Astrocyte of the cerebellum (primary cell): Measurements from ENCODE around the gene NOTCH4.
A peak's percentile ranks its signal among the peaks of the same experiment; 100 is the strongest.

Experiments
- DNase-seq: peaks from one replicate; pipeline ENCODE4 v3.0.0-alpha.2; 2011; ENCODE audit warnings: low read depth
- H3K4me3 ChIP-seq: 2 replicates; pipeline ENCODE4 v1.5.1; 2011; ENCODE audit warnings: mild to moderate bottlenecking, low read depth, low read length, moderate library complexity
- CTCF ChIP-seq: IDR thresholded peaks from 2 replicates; pipeline ENCODE4 v1.5.1; 2012; ENCODE audit warnings: low read length, low read depth, moderate library complexity, mild to moderate bottlenecking; ENCODE audit errors: missing control alignments
- in situ Hi-C: cut with HindIII; loops from 2 replicates; pipeline ENCODE4 v1.10.0; 2017; ENCODE audit warnings: low sequenced_read_pairs

The NOTCH4 gene

GRCh38 chr6:32198866-32199265, 25.0 kb downstream of the NOTCH4 start:
- TF ChIP-seq CTCF: no peak
- in situ Hi-C loops: no loop called here
- no peak for DNase-seq
- H3K4me3 ChIP-seq: no peak overlapping the region

DNA sequence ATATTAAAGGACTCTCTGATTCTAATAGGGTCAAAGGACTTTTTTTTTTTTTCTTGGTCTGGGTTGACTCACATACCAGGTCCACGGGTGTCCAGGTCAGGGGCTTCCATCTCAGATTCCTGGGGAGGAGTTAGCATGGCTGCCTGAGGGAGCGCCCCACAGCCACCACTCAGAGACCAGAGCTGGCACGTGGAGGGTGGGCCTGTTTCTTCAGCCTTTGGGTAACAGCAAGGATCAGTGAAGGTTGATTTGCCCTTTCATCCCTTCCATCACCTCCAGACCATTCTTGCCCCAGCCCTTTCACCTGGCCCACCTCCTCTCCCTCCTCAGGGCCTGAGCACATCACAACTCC, 25.5 kb downstream of the NOTCH4 start:
- no peak overlapping the region for H3K4me3 ChIP-seq
- DNase-seq: no peak
- TF ChIP-seq CTCF: no peak
- in situ Hi-C loops: no loop called here

DNA sequence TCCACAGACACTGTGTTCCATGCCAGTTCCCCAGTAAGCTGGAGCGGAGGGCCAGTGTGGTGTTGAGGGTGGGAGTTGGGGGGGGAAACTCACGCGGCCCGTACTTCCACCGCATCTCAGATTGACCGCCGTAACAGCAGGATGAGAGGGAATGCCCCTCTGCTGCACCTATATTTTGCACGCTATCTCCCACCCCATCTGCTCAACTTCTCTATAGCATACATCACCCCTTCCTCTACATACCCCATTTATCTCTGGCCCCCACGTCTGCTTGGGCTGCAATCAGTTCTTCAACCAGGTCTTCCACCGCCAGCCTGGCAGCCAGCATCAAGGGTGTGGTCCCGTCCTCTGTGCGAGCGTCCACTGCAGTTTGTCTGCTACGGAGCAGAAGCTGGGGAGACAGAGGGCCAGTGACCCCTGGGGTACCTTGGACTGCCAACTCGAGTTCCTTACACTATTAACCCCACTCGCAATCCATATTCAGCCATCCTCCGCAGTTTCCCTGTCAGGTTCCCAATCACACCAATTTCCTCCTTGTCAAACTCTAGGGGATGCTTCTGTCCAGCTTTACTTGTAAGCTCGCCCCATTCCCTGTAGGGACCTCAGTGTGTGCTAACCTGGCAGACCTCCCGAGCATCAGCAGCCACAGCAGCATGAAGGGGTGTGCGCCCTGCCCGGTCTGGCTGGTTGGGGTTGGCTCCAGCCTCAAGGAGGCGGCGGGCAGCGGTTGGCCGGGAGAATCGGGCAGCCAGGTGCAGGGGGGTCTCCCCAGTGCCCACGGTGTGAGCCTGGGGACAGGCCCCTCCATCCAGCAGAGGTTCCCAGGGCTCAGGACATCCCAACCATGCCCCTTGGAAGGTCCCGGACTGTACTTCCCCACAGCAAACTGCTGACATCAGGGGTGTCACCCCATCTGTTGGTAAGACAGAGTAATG, 26.9 kb downstream of the NOTCH4 start:
- peak overlapping the region; percentile 83 for H3K4me3 ChIP-seq
- in situ Hi-C loops: no loop called here
- no peak for DNase-seq
- peak; percentile 6 for TF ChIP-seq CTCF

DNA sequence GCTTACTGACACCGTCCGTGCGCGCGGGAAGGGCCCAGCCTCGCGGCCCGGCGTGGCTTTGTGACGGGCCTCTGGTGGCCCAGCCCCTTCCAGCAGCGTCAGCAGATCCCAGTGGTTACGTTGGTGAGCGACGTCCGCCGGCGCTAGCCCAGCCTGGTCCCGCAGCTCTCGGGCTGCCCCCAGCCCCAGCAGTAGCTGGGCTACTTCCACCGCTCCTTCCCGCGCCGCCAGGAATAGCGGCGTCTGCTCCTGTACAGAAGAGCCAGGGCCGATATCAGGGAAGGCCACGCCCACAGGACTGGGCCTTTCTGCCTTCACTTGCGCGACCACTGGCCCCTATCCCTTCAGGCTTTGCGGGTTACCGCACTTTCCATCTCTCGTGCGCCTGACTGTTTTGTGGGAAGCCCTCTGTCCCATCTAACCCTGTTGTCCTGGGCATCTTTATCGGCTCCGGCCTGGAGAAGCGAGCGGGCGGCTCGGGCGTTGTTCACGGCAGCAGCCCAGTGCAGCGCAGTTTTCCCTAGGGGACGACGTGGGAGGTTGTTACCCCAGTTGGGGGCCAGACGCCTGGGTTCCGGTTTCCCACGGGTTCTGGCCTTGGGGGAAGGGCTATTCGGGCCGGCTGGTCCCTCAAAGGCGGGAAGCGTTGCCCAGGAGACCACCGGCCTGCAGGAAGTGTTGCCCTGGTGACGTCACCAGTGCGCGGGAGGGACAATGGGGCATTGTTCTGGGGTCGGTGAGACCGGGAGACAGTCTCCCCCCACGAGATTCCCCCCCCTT, 27.8 kb downstream of the NOTCH4 start:
- H3K4me3 ChIP-seq: peak overlapping the region; percentile 83
- in situ Hi-C loops: no loop called here
- TF ChIP-seq CTCF: no peak
- peak; percentile 58 for DNase-seq

DNA sequence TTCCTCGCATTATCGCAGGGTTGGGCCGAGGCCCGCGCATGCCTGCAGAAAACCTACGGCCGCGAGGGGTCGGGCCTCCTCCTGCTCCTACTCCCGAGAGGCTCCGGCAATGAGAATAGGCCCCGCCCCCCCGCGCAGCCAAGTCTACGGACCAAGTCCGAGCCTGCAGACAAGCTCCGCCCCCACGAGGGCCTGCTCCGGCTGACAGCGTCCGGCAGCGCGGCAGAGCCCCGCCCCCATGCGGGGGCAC, 28.3 kb downstream of the NOTCH4 start:
- peak overlapping the region; percentile 83 for H3K4me3 ChIP-seq
- in situ Hi-C loops: no loop called here
- peak; percentile 45 for TF ChIP-seq CTCF
- DNase-seq: peak; percentile 99

- peak; percentile 27 for DNase-seq
- H3K4me3 ChIP-seq: peak overlapping the region; percentile 83
- TF ChIP-seq CTCF: peak; percentile 49
- in situ Hi-C loops: no loop called here
Observed at GRCh38 chr6:32194825-32195651, 28.8 kb downstream of the NOTCH4 start.
